GM12872 (cell line): ENCODE results near the gene FBXL7.

ENCODE experiments used
- CTCF ChIP-seq: IDR thresholded peaks from 3 replicates; pipeline ENCODE4 v1.5.1; 2011; ENCODE audit warnings: low read depth, mild to moderate bottlenecking, low read length, moderate library complexity; ENCODE audit not compliant: insufficient read depth

FBXL7 gene

GRCh38 chr5:15886156-15886555, 386.2 kb downstream of the FBXL7 start:
- TF ChIP-seq CTCF, result no peak

GRCh38 chr5:15887093-15887492, 387.1 kb downstream of the FBXL7 start:
- TF ChIP-seq CTCF, result no peak

GRCh38 chr5:15889001-15889400, 389.0 kb downstream of the FBXL7 start:
- no peak for TF ChIP-seq CTCF

- no peak for TF ChIP-seq CTCF
Measured at GRCh38 chr5:15893866-15894265, 393.9 kb downstream of the FBXL7 start.

- no peak for TF ChIP-seq CTCF
Measured at GRCh38 chr5:15897656-15898055, 397.7 kb downstream of the FBXL7 start.

- TF ChIP-seq CTCF, result no peak
Measured at GRCh38 chr5:15898641-15899040, 398.7 kb downstream of the FBXL7 start.

GRCh38 chr5:15899481-15899880, 399.5 kb downstream of the FBXL7 start:
- TF ChIP-seq CTCF, result no peak

GRCh38 chr5:15901151-15901550, 401.2 kb downstream of the FBXL7 start:
- TF ChIP-seq CTCF, result no peak
